CMK (cell line): ENCODE measurements around the gene STARD10.

ENCODE experiments used
- DNase-seq: peaks from one replicate; pipeline ENCODE4 v3.0.0-alpha.2; 2010; ENCODE audit warnings: low read depth

STARD10 gene

DNA sequence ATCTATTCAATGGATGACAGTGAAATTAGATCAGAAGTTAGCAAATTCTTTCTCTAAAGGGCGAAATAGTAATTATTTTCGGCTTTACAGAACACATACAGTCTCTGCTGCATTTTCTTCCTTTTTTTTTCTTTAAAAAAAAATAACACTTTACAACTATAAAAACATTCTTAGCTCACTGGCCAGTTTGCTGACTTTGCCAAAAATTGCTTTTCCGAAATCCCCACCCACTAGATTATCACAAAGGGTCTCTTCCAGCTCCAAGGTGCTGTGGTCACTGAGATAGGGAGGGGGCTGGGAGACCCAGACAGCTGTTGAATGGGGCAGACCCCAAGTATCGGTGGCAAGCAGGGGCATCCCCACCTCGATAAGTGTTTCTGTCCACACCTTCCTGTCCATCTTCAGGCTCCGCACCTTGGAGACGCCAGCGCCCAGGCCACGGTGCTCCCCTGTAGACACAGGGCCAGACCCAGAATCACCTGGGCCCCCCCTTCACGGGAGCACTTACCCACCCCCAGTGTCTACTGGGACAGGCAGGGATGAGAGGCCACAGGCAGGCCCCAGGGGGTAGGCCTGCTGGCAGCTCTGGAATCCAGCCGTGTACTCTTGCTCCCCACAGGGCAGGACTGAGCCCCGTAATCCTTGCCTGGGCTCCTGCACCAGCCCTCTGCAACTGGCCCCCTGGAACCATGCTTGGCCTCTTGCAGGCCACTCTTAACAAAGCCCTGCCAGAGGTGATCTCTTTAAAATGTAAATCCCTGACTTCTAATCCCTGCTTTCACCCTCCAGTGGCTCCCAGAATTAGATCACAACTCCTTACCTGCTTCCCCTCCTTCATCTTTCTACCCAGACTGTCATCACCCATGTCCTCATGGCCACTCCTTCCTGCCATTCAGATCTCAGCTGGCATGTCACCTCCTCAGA lies 88.1 kb downstream of the STARD10 start:
- no peak for DNase-seq

- DNase-seq: no peak
These were observed 89.0 kb downstream of the STARD10 start for GRCh38 chr11:72704783-72705265.
